WTC11 (cell line): ENCODE data around the gene GRM7. TPM values are rescaled to one million over a fixed set of nuclear protein-coding genes. Genes with fewer than 3 reads are reported as not detected.

Experiments used
- ATAC-seq: fragments of 200-7000 bp; cut with Tn5 transposase; 2 replicates; pipeline ENCODE4 v1.10.0; 2021; ENCODE audit warnings: mild to moderate bottlenecking, moderate library complexity
- CTCF ChIA-PET: fragments of 300-600 bp; sonication (Branson Sonifier 250); formaldehyde crosslinking; loops from one replicate; lab custom pipeline; 2021; ENCODE audit warnings: antibody characterized with exemption; lab: Charles Lee
- POLR2A ChIA-PET: fragments of 350-600 bp; sonication (Branson Sonifier 250); formaldehyde crosslinking; loops from one replicate; lab custom pipeline; 2021; ENCODE audit warnings: antibody characterized with exemption; lab: Charles Lee
- DNase-seq: peaks from one replicate; pipeline ENCODE4 v3.0.0; 2021; ENCODE audit warnings: low spot score
- H3K27ac Mint-ChIP-seq: 2 replicates; pipeline ENCODE4 v1.8.0; 2021; ENCODE audit warnings: mixed read lengths
- H3K27me3 Mint-ChIP-seq: 2 replicates; pipeline ENCODE4 v1.8.0; 2021; ENCODE audit warnings: low read depth, mild to moderate bottlenecking, moderate library complexity, mixed read lengths
- H3K36me3 Mint-ChIP-seq: 2 replicates; pipeline ENCODE4 v1.8.0; 2021; ENCODE audit warnings: mixed read lengths
- H3K4me1 Mint-ChIP-seq: 2 replicates; pipeline ENCODE4 v1.8.0; 2022; ENCODE audit warnings: mixed read lengths
- H3K4me3 Mint-ChIP-seq: 2 replicates; pipeline ENCODE4 v1.8.0; 2021; ENCODE audit warnings: mild to moderate bottlenecking, moderate library complexity, mixed read lengths
- H3K9me3 Mint-ChIP-seq: 2 replicates; pipeline ENCODE4 v1.8.0; 2021; ENCODE audit warnings: mixed read lengths
- ATF1 ChIP-seq: sonication (generic); formaldehyde crosslinking; IDR thresholded peaks from 2 replicates; pipeline ENCODE4 v1.8.1; 2023; ENCODE audit warnings: mild to moderate bottlenecking, moderate library complexity, missing genetic modification reagents
- ATF6 ChIP-seq: sonication (generic); formaldehyde crosslinking; IDR thresholded peaks from 2 replicates; pipeline ENCODE4 v1.8.1; 2023; ENCODE audit warnings: mild to moderate bottlenecking, missing genetic modification reagents
- EMX1 ChIP-seq: fragments of 250-450 bp; sonication (Bioruptor Pico); IDR thresholded peaks from 2 replicates; pipeline ENCODE4 v1.8.0; 2021; ENCODE audit warnings: mild to moderate bottlenecking
- ESRRA ChIP-seq: sonication (generic); formaldehyde crosslinking; IDR thresholded peaks from 2 replicates; pipeline ENCODE4 v1.8.1; 2022; ENCODE audit warnings: mild to moderate bottlenecking, missing genetic modification reagents, borderline replicate concordance
- ETV6 ChIP-seq: sonication (generic); formaldehyde crosslinking; IDR thresholded peaks from 2 replicates; pipeline ENCODE4 v1.8.1; 2022; ENCODE audit warnings: mild to moderate bottlenecking, missing genetic modification reagents
- GABPB1 ChIP-seq: sonication (generic); formaldehyde crosslinking; IDR thresholded peaks from 2 replicates; pipeline ENCODE4 v1.8.1; 2023; ENCODE audit warnings: mild to moderate bottlenecking, missing genetic modification reagents
- GTF2I ChIP-seq: fragments of 250-450 bp; sonication (Bioruptor Pico); conservative IDR thresholded peaks from 2 replicates; pipeline ENCODE4 v1.4.0; 2021; ENCODE audit warnings: mild to moderate bottlenecking
- JUN ChIP-seq: sonication (generic); formaldehyde crosslinking; IDR thresholded peaks from 2 replicates; pipeline ENCODE4 v1.8.0; 2023; ENCODE audit warnings: mild to moderate bottlenecking, missing genetic modification reagents
- NR1H2 ChIP-seq: sonication (generic); formaldehyde crosslinking; IDR thresholded peaks from 2 replicates; pipeline ENCODE4 v1.9.0; 2021; ENCODE audit warnings: mild to moderate bottlenecking, moderate library complexity, missing genetic modification reagents
- RORB ChIP-seq: fragments of 250-450 bp; sonication (Bioruptor Pico); IDR thresholded peaks from 2 replicates; pipeline ENCODE4 v1.9.0; 2021; ENCODE audit warnings: mild to moderate bottlenecking
- SMAD4 ChIP-seq: sonication (generic); formaldehyde crosslinking; IDR thresholded peaks from 2 replicates; pipeline ENCODE4 v1.8.0; 2022; ENCODE audit warnings: mild to moderate bottlenecking, missing genetic modification reagents
- TEAD1 ChIP-seq: sonication (generic); formaldehyde crosslinking; IDR thresholded peaks from 2 replicates; pipeline ENCODE4 v1.8.0; 2022; ENCODE audit warnings: mild to moderate bottlenecking, missing genetic modification reagents
- ZBTB43 ChIP-seq: sonication (generic); formaldehyde crosslinking; IDR thresholded peaks from 2 replicates; pipeline ENCODE4 v1.8.1; 2023; ENCODE audit warnings: mild to moderate bottlenecking, missing genetic modification reagents
- ZNF396 ChIP-seq: fragments of 250-450 bp; sonication (Bioruptor Pico); IDR thresholded peaks from 2 replicates; pipeline ENCODE4 v1.8.0; 2021; ENCODE audit warnings: mild to moderate bottlenecking, moderate library complexity, borderline replicate concordance
- ZNF671 ChIP-seq: fragments of 250-450 bp; sonication (Bioruptor Pico); IDR thresholded peaks from 2 replicates; pipeline ENCODE4 v1.8.0; 2021; ENCODE audit warnings: mild to moderate bottlenecking
- total RNA-seq: library from RNA; stranded (reverse); gene quantifications from 3 replicates; pipeline ENCODE4 v1.2.3, GENCODE V29; 2021
- TF ChIP-seq, protein P1 (sequence below): sonication (generic); formaldehyde crosslinking; IDR thresholded peaks from 2 replicates; pipeline ENCODE4 v1.8.1; 2023; ENCODE audit warnings: mild to moderate bottlenecking, moderate library complexity, missing genetic modification reagents
- TF ChIP-seq, protein P2 (sequence below): fragments of 200-600 bp; IDR thresholded peaks from 2 replicates; pipeline ENCODE4 v1.8.0; 2022; ENCODE audit warnings: antibody characterized with exemption
- TF ChIP-seq, protein P3 (sequence below): sonication (generic); formaldehyde crosslinking; IDR thresholded peaks from 2 replicates; pipeline ENCODE4 v1.8.1; 2022; ENCODE audit warnings: low read depth, missing genetic modification reagents, borderline replicate concordance
- TF ChIP-seq, protein P4 (sequence below): sonication (generic); formaldehyde crosslinking; IDR thresholded peaks from 2 replicates; pipeline ENCODE4 v1.8.0; 2023; ENCODE audit warnings: mild to moderate bottlenecking, missing genetic modification reagents
- TF ChIP-seq, protein P5 (sequence below): fragments of 250-450 bp; sonication (Bioruptor Pico); IDR thresholded peaks from 2 replicates; pipeline ENCODE4 v1.9.0; 2021; ENCODE audit warnings: mild to moderate bottlenecking
- TF ChIP-seq, protein P6 (sequence below): sonication (generic); formaldehyde crosslinking; IDR thresholded peaks from 2 replicates; pipeline ENCODE4 v1.8.1; 2022; ENCODE audit warnings: low read depth, mild to moderate bottlenecking, moderate library complexity, missing genetic modification reagents, borderline replicate concordance

The GRM7 gene
- total RNA-seq, 1 experiment from 2014 or later, result 0.42 TPM

- TF ChIP-seq, protein P1, sequence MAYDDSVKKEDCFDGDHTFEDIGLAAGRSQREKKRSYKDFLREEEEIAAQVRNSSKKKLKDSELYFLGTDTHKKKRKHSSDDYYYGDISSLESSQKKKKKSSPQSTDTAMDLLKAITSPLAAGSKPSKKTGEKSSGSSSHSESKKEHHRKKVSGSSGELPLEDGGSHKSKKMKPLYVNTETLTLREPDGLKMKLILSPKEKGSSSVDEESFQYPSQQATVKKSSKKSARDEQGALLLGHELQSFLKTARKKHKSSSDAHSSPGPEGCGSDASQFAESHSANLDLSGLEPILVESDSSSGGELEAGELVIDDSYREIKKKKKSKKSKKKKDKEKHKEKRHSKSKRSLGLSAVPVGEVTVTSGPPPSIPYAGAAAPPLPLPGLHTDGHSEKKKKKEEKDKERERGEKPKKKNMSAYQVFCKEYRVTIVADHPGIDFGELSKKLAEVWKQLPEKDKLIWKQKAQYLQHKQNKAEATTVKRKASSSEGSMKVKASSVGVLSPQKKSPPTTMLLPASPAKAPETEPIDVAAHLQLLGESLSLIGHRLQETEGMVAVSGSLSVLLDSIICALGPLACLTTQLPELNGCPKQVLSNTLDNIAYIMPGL (CRISPR knock-in tag), result no peak
Measured at GRCh38 chr3:7285505-7285904, 424.6 kb downstream of the GRM7 start (continued).

DNA sequence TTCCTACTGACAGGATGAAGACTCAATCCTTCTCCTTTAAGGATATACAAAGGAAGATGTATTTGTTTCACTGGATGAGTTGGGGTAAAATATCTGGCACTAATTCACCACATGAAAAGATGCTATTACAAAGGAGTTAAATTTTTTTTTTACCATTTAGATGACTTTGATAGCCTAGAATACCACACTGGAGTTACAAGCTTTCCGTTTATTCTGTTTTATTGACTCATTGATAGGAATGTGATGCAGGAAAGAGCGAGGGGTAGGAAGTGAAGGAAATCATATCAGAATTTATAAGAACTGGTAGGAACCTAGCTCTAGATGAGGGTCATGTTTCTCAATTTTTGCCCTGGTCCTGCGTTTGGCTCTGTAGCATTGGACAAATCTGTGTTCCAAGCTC, 427.2 kb downstream of the GRM7 start:
- Mint-ChIP-seq H3K9me3 (no peaks in the 10 kb centered on the region), H3K4me3 (no peak overlapping the region), H3K36me3 (no peaks in the 10 kb centered on the region), H3K4me1 (no peaks in the 10 kb centered on the region), H3K27ac (no peak overlapping the region), H3K27me3 (no peaks in the 10 kb centered on the region)
- POLR2A ChIA-PET, result no interaction called here
- DNase-seq (no peak), ATAC-seq (no peak)
- TF ChIP-seq ESRRA (CRISPR knock-in tag), result no peak
- no peak for TF ChIP-seq RORB (CRISPR knock-in tag)
- no peak for TF ChIP-seq ETV6
- TF ChIP-seq ATF6, result no peak
- TF ChIP-seq JUN, result no peak
- TF ChIP-seq, protein P2, sequence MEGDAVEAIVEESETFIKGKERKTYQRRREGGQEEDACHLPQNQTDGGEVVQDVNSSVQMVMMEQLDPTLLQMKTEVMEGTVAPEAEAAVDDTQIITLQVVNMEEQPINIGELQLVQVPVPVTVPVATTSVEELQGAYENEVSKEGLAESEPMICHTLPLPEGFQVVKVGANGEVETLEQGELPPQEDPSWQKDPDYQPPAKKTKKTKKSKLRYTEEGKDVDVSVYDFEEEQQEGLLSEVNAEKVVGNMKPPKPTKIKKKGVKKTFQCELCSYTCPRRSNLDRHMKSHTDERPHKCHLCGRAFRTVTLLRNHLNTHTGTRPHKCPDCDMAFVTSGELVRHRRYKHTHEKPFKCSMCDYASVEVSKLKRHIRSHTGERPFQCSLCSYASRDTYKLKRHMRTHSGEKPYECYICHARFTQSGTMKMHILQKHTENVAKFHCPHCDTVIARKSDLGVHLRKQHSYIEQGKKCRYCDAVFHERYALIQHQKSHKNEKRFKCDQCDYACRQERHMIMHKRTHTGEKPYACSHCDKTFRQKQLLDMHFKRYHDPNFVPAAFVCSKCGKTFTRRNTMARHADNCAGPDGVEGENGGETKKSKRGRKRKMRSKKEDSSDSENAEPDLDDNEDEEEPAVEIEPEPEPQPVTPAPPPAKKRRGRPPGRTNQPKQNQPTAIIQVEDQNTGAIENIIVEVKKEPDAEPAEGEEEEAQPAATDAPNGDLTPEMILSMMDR, result no peak
- TF ChIP-seq, protein P3, sequence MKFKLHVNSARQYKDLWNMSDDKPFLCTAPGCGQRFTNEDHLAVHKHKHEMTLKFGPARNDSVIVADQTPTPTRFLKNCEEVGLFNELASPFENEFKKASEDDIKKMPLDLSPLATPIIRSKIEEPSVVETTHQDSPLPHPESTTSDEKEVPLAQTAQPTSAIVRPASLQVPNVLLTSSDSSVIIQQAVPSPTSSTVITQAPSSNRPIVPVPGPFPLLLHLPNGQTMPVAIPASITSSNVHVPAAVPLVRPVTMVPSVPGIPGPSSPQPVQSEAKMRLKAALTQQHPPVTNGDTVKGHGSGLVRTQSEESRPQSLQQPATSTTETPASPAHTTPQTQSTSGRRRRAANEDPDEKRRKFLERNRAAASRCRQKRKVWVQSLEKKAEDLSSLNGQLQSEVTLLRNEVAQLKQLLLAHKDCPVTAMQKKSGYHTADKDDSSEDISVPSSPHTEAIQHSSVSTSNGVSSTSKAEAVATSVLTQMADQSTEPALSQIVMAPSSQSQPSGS (CRISPR knock-in tag), result no peak
- TF ChIP-seq, protein P4, sequence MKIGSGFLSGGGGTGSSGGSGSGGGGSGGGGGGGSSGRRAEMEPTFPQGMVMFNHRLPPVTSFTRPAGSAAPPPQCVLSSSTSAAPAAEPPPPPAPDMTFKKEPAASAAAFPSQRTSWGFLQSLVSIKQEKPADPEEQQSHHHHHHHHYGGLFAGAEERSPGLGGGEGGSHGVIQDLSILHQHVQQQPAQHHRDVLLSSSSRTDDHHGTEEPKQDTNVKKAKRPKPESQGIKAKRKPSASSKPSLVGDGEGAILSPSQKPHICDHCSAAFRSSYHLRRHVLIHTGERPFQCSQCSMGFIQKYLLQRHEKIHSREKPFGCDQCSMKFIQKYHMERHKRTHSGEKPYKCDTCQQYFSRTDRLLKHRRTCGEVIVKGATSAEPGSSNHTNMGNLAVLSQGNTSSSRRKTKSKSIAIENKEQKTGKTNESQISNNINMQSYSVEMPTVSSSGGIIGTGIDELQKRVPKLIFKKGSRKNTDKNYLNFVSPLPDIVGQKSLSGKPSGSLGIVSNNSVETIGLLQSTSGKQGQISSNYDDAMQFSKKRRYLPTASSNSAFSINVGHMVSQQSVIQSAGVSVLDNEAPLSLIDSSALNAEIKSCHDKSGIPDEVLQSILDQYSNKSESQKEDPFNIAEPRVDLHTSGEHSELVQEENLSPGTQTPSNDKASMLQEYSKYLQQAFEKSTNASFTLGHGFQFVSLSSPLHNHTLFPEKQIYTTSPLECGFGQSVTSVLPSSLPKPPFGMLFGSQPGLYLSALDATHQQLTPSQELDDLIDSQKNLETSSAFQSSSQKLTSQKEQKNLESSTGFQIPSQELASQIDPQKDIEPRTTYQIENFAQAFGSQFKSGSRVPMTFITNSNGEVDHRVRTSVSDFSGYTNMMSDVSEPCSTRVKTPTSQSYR (CRISPR knock-in tag), result no peak
- TF ChIP-seq ZNF671, result no peak
- no peak for TF ChIP-seq GABPB1
- no peak for TF ChIP-seq EMX1
- TF ChIP-seq GTF2I (CRISPR knock-in tag), result no peak
- no peak for TF ChIP-seq NR1H2 (CRISPR knock-in tag)
- no peak for TF ChIP-seq TEAD1 (CRISPR knock-in tag)
- TF ChIP-seq, protein P5, sequence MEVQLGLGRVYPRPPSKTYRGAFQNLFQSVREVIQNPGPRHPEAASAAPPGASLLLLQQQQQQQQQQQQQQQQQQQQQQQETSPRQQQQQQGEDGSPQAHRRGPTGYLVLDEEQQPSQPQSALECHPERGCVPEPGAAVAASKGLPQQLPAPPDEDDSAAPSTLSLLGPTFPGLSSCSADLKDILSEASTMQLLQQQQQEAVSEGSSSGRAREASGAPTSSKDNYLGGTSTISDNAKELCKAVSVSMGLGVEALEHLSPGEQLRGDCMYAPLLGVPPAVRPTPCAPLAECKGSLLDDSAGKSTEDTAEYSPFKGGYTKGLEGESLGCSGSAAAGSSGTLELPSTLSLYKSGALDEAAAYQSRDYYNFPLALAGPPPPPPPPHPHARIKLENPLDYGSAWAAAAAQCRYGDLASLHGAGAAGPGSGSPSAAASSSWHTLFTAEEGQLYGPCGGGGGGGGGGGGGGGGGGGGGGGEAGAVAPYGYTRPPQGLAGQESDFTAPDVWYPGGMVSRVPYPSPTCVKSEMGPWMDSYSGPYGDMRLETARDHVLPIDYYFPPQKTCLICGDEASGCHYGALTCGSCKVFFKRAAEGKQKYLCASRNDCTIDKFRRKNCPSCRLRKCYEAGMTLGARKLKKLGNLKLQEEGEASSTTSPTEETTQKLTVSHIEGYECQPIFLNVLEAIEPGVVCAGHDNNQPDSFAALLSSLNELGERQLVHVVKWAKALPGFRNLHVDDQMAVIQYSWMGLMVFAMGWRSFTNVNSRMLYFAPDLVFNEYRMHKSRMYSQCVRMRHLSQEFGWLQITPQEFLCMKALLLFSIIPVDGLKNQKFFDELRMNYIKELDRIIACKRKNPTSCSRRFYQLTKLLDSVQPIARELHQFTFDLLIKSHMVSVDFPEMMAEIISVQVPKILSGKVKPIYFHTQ (CRISPR knock-in tag), result no peak
- no peak for TF ChIP-seq ATF1 (CRISPR knock-in tag)
- TF ChIP-seq, protein P6, sequence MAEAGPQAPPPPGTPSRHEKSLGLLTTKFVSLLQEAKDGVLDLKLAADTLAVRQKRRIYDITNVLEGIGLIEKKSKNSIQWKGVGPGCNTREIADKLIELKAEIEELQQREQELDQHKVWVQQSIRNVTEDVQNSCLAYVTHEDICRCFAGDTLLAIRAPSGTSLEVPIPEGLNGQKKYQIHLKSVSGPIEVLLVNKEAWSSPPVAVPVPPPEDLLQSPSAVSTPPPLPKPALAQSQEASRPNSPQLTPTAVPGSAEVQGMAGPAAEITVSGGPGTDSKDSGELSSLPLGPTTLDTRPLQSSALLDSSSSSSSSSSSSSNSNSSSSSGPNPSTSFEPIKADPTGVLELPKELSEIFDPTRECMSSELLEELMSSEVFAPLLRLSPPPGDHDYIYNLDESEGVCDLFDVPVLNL (CRISPR knock-in tag), result no peak
- no peak for TF ChIP-seq ZBTB43 (CRISPR knock-in tag)
- TF ChIP-seq SMAD4 (CRISPR knock-in tag), result no peak
- TF ChIP-seq ZNF396, result no peak
- CTCF ChIA-PET, result no interaction called here
